HepG2 (cell line): ENCODE measurements around the gene ZFP36L2. TPM values are rescaled to one million over a fixed set of nuclear protein-coding genes. Genes with fewer than 3 reads are reported as not detected.

Experiments used
- CBX1 ChIP-seq: IDR thresholded peaks from one replicate; pipeline ENCODE4 v1.6.1; 2016; ENCODE audit warnings: antibody characterized with exemption, low read depth
- CENPX ChIP-seq: sonication (generic); formaldehyde crosslinking; IDR thresholded peaks from 2 replicates; pipeline ENCODE4 v1.9.0; 2021; ENCODE audit warnings: mild to moderate bottlenecking, missing genetic modification reagents, moderate library complexity
- KAT7 ChIP-seq: IDR thresholded peaks from 2 replicates; pipeline ENCODE4 v1.6.1; 2018; ENCODE audit warnings: borderline replicate concordance, missing compliant biosample characterization
- KLF13 ChIP-seq: sonication (generic); formaldehyde crosslinking; IDR thresholded peaks from 2 replicates; pipeline ENCODE4 v1.4.0; 2020; ENCODE audit warnings: mild to moderate bottlenecking, missing genetic modification reagents
- MAFF ChIP-seq: IDR thresholded peaks from 2 replicates; pipeline ENCODE4 v1.6.1; 2011; ENCODE audit warnings: low read depth, low read length, improper control_type of control experiment
- MIER2 ChIP-seq: IDR thresholded peaks from 2 replicates; pipeline ENCODE4 v1.6.1; 2016; ENCODE audit warnings: missing biosample characterization, missing genetic modification reagents
- MYC ChIP-seq: sonication (generic); formaldehyde crosslinking; IDR thresholded peaks from 2 replicates; pipeline ENCODE4 v1.9.0; 2021; ENCODE audit warnings: missing genetic modification reagents, borderline replicate concordance
- RFXAP ChIP-seq: sonication (generic); formaldehyde crosslinking; IDR thresholded peaks from 2 replicates; pipeline ENCODE4 v1.4.0; 2020; ENCODE audit warnings: missing genetic modification reagents, borderline replicate concordance
- ZNF737 ChIP-seq: sonication (generic); formaldehyde crosslinking; IDR thresholded peaks from 2 replicates; pipeline ENCODE4 v1.5.0; 2020; ENCODE audit warnings: missing genetic modification reagents, mild to moderate bottlenecking, borderline replicate concordance
- ZNF746 ChIP-seq: sonication (generic); formaldehyde crosslinking; IDR thresholded peaks from 2 replicates; pipeline ENCODE4 v1.8.0; 2022; ENCODE audit warnings: mild to moderate bottlenecking, missing genetic modification reagents
- ZNF775 ChIP-seq: sonication (generic); formaldehyde crosslinking; IDR thresholded peaks from 2 replicates; pipeline ENCODE4 v1.4.0; 2020; ENCODE audit warnings: missing genetic modification reagents, mild to moderate bottlenecking, moderate library complexity, borderline replicate concordance
- polyA plus RNA-seq, 8 experiments: library from polyadenylated mRNA; depleted of rRNA in 3 of 8; stranded (reverse) in 7 of 8; unstranded in 1 of 8; fragments of >200 nt; fragmentation: Illumina TruSeq in 4 of 8; extraction: Trizol in 4 of 8; gene quantifications; 2 replicates each; pipeline versions ENCODE4 v1.2.1 to v1.2.3, GENCODE V29; 2011 to 2016; ENCODE audit warnings: low read depth in 4 of 8, missing spikeins in 1 of 8, mixed read lengths in 1 of 8; ENCODE audit not compliant: insufficient read depth in 1 of 8
- total RNA-seq, 5 experiments: library from RNA; depleted of rRNA; stranded (reverse); fragments of >200 nt; fragmentation: Illumina TruSeq; extraction: Trizol; gene quantifications; 2 replicates each; pipeline ENCODE4 v1.2.3, GENCODE V29; 2016; ENCODE audit warnings: low read depth in 1 of 5
- TF ChIP-seq, protein P1 (sequence below), 2 experiments: fragments of 450-650 bp in 1 of 2; sonication (generic) in 1 of 2; formaldehyde crosslinking in 1 of 2; IDR thresholded peaks; 2 replicates each; pipeline versions ENCODE4 v1.6.1 to v1.8.0; 2016 to 2022; ENCODE audit warnings: antibody characterized with exemption in 1 of 2, mild to moderate bottlenecking in 1 of 2, missing genetic modification reagents in 1 of 2
- TF ChIP-seq, protein P2 (sequence below): sonication (generic); formaldehyde crosslinking; IDR thresholded peaks from 2 replicates; pipeline ENCODE4 v1.9.0; 2021; ENCODE audit warnings: missing genetic modification reagents, mild to moderate bottlenecking, borderline replicate concordance
- TF ChIP-seq, protein P3 (sequence below): IDR thresholded peaks from 2 replicates; pipeline ENCODE4 v1.6.1; 2016; ENCODE audit warnings: mild to moderate bottlenecking

Gene ZFP36L2
- total and polyA plus RNA-seq, 2 of the 13 experiments (the other 11 are each of a cell fraction or from before 2014, with no cell fraction given) = 11.2 to 21.8 TPM

DNA sequence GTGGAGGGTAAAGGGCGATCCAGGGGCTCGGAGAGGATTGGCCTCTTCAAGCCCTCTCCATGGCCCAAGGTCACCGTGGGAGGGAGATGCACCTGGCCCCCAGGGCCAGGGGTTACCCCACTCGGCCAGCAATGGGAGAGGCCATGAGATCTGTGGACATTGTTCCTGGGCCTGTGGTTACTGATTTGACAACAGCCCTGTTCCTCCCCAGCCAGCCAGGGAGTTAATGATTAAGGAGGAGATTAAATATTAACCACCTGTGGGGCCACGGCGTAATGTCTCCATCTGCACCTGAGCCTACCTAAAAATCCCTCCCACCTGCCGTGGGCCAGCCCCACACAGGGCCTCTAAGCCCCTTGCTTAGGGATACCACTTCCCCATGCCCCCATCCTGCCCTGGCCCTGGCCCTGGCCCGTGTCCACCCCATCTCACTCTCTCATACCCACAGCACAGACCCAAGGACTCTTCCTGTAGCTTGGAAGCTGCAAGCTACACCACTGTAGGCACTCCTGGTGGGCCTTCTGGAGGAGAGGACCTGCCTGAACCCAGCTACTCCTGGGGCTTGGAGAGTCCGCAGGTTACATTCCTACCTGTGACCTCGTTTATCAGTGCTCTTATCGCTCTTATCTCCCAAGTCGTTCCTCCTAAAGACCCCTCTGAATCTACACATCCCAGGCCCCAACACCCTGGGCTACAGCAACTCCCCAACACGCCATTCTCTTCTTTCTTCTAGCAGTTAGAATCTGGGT lies 32.1 kb downstream of the ZFP36L2 start (continued):
- TF ChIP-seq, protein P1, sequence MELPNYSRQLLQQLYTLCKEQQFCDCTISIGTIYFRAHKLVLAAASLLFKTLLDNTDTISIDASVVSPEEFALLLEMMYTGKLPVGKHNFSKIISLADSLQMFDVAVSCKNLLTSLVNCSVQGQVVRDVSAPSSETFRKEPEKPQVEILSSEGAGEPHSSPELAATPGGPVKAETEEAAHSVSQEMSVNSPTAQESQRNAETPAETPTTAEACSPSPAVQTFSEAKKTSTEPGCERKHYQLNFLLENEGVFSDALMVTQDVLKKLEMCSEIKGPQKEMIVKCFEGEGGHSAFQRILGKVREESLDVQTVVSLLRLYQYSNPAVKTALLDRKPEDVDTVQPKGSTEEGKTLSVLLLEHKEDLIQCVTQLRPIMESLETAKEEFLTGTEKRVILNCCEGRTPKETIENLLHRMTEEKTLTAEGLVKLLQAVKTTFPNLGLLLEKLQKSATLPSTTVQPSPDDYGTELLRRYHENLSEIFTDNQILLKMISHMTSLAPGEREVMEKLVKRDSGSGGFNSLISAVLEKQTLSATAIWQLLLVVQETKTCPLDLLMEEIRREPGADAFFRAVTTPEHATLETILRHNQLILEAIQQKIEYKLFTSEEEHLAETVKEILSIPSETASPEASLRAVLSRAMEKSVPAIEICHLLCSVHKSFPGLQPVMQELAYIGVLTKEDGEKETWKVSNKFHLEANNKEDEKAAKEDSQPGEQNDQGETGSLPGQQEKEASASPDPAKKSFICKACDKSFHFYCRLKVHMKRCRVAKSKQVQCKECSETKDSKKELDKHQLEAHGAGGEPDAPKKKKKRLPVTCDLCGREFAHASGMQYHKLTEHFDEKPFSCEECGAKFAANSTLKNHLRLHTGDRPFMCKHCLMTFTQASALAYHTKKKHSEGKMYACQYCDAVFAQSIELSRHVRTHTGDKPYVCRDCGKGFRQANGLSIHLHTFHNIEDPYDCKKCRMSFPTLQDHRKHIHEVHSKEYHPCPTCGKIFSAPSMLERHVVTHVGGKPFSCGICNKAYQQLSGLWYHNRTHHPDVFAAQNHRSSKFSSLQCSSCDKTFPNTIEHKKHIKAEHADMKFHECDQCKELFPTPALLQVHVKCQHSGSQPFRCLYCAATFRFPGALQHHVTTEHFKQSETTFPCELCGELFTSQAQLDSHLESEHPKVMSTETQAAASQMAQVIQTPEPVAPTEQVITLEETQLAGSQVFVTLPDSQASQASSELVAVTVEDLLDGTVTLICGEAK (IDR thresholded peaks at IDR 0.05) = no peak
- TF ChIP-seq, protein P1 (CRISPR knock-in tag; IDR thresholded peaks at IDR 0.05) = no peak
- TF ChIP-seq CENPX (CRISPR knock-in tag) = no peak
- peak; percentile 99 for TF ChIP-seq ZNF746 (CRISPR knock-in tag)
- TF ChIP-seq MAFF = no peak
- TF ChIP-seq ZNF775 (CRISPR knock-in tag) = no peak; the same call in 1 of the 2 replicates
- TF ChIP-seq MIER2 (CRISPR knock-in tag) = no peak
- peak; percentile 89 for TF ChIP-seq CBX1
- TF ChIP-seq, protein P2, sequence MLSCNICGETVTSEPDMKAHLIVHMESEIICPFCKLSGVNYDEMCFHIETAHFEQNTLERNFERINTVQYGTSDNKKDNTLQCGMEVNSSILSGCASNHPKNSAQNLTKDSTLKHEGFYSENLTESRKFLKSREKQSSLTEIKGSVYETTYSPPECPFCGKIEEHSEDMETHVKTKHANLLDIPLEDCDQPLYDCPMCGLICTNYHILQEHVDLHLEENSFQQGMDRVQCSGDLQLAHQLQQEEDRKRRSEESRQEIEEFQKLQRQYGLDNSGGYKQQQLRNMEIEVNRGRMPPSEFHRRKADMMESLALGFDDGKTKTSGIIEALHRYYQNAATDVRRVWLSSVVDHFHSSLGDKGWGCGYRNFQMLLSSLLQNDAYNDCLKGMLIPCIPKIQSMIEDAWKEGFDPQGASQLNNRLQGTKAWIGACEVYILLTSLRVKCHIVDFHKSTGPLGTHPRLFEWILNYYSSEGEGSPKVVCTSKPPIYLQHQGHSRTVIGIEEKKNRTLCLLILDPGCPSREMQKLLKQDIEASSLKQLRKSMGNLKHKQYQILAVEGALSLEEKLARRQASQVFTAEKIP = no peak
- peak; percentile 91; the same call in 1 of the 2 replicates for TF ChIP-seq MYC (CRISPR knock-in tag)
- TF ChIP-seq, protein P3, sequence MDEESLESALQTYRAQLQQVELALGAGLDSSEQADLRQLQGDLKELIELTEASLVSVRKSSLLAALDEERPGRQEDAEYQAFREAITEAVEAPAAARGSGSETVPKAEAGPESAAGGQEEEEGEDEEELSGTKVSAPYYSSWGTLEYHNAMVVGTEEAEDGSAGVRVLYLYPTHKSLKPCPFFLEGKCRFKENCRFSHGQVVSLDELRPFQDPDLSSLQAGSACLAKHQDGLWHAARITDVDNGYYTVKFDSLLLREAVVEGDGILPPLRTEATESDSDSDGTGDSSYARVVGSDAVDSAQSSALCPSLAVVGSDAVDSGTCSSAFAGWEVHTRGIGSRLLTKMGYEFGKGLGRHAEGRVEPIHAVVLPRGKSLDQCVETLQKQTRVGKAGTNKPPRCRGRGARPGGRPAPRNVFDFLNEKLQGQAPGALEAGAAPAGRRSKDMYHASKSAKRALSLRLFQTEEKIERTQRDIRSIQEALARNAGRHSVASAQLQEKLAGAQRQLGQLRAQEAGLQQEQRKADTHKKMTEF = peak; percentile 96
- peak; percentile 90 for TF ChIP-seq RFXAP (CRISPR knock-in tag)
- no peak for TF ChIP-seq ZNF737
- no peak for TF ChIP-seq KLF13
- peak; percentile 89; the same call in 1 of the 2 replicates for TF ChIP-seq KAT7 (CRISPR knock-in tag)
